Jurkat, Clone E6-1 (cell line): ENCODE measurements around the gene ARRDC4.
A peak's percentile ranks its signal among the peaks of the same experiment; 100 is the strongest.

Source experiments
- DNase-seq: peaks from one replicate; pipeline ENCODE4 v3.0.0-alpha.2; 2011; ENCODE audit warnings: low read depth, low spot score
- H3K4me3 ChIP-seq: 2 replicates; pipeline ENCODE4 v1.5.1; 2011; ENCODE audit warnings: mild to moderate bottlenecking, low read length, control low read depth, moderate library complexity

ARRDC4 gene

DNA sequence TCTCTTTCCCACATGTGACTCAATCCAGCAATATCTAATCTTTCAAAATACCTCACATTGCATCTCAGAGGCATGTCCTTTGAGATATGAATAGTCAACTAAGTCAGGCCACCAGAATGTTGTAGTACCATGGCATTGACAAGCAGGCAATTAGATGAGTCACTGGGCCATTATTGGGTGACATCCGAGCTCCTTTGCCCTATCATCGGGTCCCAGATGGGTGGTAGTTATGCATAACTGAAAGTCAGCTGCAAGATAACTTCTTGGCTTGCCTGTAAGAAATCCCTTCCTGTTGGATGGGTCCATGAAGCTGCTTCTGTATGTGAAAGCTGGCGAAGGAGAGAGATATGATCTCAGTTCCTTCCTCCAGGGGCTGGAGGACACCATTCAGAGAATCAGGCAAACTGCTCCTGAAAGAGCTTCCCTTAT, 32.8 kb downstream of the ARRDC4 start:
- no peak overlapping the region for H3K4me3 ChIP-seq
- DNase-seq, result no peak

DNA sequence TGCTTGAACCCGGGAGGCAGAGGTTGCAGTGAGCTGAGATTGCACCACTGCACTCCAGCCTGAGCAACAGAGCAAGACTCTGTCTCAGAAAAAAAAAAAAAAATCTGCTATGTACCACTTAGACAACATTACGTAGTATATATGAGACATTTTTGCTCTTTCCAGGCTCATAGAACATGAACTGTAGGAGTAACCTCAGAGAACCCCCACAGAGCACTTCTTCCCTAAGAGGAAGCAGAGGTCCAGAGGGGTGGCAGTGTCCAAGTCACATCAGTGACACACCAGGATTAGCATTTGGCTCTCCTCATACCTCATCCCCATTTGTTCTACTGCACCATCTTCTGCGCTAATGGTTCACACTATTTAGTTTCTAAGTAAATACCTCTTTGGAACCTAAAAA, 33.7 kb downstream of the ARRDC4 start:
- DNase-seq, result no peak
- no peak overlapping the region for H3K4me3 ChIP-seq

DNA sequence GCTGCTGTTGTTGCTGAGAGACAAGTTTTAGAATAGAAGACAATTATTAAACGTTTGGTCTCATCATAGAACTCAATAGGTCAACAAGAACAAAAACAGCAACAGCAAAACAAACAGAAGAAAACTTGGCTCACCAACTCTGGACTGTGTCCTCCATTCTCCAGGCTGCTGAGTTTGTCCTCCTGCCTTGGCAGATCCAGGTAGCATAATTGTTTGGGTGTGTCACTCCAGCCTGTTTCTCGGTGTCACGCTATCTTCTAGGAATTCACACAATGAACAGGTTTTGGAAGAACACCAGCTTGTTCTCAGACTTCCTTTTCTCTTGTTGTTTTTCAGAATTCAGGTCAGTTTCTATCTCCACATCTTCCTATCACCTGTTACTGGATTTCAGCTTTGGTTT, 34.7 kb downstream of the ARRDC4 start:
- no peak for DNase-seq
- H3K4me3 ChIP-seq, result no peak overlapping the region

DNA sequence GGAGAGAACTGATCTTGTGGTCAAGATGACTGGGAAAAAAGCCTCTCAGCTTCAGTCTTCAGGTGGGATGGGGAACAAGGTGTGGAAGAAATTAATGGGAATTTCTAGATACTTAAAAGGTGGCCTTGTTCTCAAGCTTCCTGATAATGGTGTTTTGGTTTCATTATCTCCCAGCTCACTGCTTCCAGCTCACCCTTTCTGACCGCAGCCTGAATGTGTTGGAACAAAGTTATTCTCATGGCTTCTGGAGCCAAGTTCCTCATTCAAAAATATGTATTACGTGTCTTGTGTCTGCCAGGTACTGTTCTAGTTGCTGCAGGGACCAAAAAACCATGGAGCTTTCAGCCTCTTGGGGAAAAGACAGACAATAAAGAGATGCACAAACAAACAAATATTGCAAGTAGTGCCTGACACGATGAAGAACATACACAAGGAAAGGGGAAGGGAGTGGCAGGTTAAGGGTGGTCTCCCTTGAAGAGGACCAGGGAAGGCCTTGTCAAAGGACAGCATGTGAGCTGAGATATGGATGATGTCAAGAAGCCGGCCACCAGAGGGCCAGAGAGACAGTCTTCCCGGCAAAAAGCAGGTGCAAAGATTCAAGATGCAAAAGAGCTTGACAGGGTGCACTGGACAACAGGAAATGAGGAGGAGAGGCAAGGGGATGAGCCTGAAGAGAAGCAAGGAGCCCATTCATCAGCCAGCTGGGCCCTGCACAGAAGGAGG, 35.5 kb downstream of the ARRDC4 start:
- H3K4me3 ChIP-seq, result no peak overlapping the region
- peak; percentile 17 for DNase-seq

DNA sequence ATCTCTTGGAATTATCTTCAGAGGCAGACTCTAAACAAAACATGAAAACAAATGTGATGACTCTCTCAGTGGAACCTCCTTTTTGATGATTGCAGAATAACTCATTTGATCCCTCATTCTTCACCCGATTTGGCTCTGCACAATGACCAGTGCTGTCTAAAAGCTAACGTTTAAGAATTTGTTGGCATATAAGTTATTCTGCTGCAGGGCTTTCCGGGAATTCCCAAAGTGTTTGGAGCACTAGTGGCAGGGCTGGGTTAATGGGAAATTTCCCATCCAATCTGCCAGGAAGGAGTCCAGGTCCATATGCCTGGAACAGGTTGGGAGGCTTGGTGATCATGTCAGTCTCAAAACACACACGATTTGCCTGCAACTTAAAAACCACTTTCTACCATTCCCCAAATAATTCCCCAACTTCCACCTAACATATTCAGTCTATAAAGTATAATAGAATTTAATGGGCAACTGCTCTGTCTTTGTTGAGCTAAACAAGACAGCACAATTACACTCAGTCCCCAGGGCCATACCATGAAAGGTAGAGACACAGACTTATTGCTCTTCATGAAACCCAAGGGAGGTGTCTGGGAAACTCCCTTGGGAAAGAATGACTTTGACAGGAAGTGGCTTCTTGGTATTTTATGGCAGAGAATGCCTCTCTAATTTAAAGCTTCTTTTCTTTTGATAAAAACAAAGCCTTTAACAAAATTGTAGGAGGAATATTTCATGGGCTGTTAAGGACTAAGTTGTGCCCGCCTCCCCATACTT, 38.0 kb downstream of the ARRDC4 start:
- no peak overlapping the region for H3K4me3 ChIP-seq
- DNase-seq, result no peak

DNA sequence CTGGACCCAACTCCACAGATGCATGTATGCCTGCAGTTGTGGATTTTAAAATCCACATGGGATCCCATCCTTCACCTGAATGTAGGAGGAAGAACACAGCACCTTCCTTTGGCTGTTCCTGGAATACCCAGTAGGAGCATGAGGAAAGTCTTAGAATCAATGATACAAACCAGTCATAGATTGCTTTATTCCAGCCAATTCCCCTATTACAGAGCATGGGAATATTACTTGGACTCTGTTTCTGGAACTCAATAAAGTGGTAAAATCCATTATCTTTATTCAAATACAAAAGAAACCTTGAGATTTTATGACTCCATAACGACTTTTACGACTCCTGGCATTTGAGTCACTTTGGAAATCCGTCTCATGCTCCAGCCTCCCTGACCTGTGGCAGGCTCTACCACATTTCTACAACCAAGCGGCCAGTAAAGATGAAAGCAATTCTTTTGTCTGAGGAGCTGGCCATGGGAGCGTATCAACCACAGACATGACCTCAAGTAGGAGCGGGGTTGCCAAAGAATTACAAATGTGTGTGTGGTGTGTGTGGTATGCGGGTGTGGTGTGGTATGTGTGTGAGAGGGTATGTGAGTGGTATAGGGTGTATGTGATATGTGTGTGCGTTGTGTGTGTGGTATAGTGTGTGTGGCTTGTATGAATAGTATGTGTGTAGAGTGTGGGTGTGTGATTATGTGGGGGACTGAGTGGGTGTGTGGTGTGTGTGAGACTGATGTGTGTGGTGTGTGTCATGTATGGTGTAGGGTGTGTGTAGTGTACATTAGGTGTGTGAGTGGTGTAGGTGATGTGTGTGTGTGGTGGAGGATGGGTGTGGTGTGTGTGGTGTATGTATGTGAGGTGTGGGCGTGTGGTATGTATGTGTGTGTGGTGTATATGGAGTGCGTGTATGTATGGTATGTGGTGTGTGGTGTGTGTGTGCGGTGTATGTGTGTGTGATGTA, 40.0 kb downstream of the ARRDC4 start:
- no peak for DNase-seq
- H3K4me3 ChIP-seq, result no peak overlapping the region

DNA sequence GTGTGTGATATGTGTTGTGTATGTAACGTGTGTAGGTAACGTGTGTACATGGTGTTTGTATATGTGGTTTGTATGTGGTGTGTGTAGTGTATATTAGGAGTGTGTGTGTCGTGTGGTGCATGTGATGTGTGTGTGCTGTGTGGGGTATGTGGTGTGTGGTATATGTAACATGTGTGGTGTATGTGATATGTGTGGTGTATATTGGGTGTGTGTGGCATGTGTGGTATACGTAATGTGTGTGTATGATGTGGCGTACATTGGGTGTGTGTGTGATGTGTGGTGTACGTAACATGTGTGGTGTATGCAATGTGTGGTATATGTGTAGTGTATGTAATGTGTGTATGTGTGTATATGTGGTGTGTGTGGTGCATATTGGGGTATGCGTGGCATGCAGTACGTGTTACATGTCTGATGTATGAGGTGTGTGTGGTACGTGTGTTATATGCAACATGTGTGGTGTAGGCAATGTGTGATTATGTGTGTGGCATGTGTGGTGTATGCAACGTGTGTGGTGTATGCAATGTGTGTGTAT, 41.2 kb downstream of the ARRDC4 start:
- no peak overlapping the region for H3K4me3 ChIP-seq

DNA sequence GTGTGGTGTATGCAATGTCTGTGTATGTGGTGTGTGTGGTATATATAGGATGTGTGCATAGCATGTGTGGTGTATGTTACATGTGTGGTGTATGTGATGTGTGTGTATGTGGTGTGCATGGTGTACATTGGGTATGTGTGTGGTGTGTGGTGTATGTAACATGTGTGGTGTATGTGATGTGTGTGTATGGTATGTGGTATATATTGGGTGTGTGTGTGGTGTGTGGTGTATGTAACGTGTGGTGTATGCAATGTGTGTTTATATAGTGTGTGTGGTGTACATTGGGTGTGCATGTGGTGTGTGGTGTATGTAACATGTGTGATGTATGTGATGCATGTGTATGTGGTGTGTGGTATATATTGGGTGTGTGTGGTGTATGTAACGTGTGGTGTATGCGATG, 41.9 kb downstream of the ARRDC4 start:
- no peak overlapping the region for H3K4me3 ChIP-seq

More for the DNA sequence above, 41.2 kb downstream of the ARRDC4 start:
- DNase-seq, result no peak

DNA sequence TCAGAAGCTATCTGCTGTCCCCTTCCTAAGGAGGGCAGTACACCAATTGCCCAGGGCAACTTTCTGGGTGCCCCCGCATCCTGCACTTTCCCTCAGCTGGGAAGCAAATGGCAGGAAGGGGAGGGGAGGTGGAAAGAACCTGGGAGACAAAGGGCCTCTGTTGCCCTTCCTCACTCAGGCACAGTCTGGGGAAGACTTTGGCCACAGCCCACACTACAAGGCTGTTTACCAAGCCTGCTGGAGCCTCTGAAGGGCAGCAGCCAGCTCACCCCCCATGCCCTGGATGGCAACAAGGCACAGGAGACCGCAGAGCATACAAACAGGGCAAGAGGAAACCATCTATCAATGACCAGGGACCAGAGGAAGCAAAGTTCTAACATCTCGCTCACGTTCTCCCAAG, 42.4 kb downstream of the ARRDC4 start:
- H3K4me3 ChIP-seq, result no peak overlapping the region
- DNase-seq, result no peak

More for the DNA sequence above, 41.9 kb downstream of the ARRDC4 start:
- DNase-seq, result no peak

DNA sequence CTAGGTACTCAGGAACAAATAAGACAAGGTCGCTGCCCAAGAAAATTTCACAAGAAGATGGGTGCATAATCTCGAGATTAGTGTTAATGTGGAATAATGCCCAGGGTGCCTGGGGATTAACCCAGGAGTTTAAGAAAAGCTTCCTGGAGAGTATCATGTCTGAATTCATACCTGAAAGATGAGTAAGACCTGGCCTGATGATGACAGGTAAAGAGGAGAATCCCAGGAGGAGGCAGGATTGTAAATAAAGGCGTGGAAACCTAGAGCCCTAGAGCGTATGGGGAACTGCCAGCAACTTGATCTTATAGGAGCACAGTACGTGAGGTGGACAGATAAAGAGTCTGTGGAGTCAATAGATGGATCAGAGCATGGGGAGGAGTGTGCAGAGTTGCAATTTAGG, 43.0 kb downstream of the ARRDC4 start:
- DNase-seq, result no peak
- no peak overlapping the region for H3K4me3 ChIP-seq

DNA sequence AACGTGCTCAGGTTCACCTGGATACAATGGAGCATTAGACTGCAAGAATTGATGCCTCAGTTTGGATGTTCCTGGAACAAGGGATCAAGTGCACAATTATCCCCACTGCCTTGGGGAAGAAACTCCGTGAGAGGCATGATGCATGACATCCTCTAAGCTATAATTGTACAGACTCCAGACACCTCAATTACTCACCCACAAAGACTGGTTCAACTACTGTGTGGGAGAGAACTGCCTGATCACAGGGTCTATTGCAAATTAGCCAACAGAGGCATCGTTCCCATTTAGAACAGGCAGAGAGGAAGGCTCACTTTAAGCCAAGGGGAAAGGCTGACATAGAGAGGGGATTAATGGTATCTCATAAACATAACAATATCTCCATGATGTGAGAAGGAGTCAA, 43.5 kb downstream of the ARRDC4 start:
- DNase-seq, result no peak
- no peak overlapping the region for H3K4me3 ChIP-seq

DNA sequence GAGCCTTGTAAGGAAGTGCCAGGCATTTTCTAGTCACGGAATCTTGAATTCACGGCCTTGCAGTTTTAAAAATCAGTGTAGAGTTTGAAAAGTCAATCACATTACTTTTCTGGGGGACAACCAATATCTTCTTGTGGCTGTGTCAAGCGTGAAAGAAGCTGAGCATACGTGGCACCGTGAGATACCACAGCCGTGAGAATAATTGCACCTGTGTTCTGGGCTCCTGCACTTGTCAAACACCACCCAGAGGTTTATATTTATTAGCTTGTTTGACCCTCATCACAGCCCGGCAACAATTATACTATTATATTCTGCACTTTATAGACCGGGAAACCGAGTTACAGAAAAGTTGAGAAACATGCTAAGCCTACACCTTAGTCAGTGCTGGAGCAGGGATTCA, 45.2 kb downstream of the ARRDC4 start:
- no peak overlapping the region for H3K4me3 ChIP-seq
- DNase-seq, result no peak

DNA sequence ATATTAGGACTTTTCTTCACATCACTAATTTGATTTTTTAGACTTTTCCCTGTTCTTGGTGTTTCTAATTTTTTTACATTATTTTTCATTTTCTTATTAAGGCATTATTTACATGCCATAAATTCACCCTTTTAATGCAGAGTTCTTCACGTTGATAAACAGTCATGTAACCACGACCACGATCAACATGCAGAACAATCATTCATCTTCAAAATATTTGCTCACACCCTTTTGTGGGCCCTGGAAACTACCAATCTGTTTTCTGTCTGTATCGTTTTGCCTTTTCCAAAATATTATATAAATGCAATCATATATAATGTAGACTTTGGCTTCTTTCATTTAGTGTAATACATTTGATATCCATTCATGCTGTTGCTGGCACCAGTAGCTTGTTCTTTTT, 48.7 kb downstream of the ARRDC4 start:
- H3K4me3 ChIP-seq, result no peak overlapping the region
- DNase-seq, result no peak

DNA sequence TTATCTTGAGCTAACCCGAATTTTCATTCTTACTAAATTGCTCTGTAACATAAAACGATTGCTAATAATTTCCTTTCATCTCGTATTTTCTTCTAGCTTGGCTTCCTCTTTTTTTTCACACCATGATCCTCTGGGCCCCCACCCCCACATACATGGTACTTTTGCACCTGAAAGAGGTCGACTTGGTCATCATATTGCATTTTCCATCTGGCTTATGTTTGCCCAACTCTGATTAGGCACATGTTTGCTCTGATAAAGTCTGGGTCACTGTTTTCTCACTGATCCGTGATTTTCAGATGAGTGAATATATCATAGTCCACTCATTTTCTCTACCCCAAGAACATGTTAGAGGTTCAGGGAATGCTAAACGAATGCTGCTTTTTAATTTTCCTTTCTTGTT, 49.5 kb downstream of the ARRDC4 start:
- no peak for DNase-seq
- H3K4me3 ChIP-seq, result no peak overlapping the region

DNA sequence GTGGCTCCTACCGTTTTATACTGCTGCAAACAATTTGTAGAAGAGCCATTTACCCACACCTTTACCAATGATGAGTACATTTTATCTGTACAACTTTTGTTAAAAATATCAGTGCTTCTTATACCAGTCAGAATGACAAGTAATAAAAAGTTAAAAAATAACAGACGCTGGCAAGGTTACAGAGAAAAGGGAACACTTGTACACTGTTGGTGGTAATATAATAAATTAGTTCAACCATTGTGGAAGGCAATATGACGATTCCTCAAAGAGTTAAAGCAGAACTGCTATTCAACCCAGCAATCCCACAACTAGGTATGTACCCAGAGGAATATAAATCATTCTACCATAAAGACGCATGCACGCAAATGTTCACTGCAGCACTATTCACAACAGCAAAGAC, 51.9 kb downstream of the ARRDC4 start:
- no peak overlapping the region for H3K4me3 ChIP-seq
- DNase-seq, result no peak

DNA sequence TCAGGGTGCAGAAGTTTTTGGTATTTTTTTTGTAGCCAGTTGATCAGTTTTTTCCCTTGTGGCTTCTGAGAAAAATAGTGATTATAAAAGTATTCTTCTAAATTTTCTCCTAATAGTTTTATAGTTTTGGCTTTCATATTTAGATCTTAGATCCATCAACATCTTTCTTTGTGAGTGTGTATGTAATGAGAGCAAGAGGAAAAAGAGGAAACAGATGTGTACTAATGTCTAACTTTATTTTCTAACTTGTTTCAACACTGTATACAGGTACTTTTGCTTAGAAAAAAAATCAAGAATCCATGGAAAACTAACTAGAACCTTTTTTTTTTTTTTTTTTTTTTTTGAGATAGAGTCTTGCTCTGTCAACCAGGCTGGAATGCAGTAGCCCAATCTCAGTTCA, 53.1 kb downstream of the ARRDC4 start:
- DNase-seq, result no peak
- H3K4me3 ChIP-seq, result no peak overlapping the region

DNA sequence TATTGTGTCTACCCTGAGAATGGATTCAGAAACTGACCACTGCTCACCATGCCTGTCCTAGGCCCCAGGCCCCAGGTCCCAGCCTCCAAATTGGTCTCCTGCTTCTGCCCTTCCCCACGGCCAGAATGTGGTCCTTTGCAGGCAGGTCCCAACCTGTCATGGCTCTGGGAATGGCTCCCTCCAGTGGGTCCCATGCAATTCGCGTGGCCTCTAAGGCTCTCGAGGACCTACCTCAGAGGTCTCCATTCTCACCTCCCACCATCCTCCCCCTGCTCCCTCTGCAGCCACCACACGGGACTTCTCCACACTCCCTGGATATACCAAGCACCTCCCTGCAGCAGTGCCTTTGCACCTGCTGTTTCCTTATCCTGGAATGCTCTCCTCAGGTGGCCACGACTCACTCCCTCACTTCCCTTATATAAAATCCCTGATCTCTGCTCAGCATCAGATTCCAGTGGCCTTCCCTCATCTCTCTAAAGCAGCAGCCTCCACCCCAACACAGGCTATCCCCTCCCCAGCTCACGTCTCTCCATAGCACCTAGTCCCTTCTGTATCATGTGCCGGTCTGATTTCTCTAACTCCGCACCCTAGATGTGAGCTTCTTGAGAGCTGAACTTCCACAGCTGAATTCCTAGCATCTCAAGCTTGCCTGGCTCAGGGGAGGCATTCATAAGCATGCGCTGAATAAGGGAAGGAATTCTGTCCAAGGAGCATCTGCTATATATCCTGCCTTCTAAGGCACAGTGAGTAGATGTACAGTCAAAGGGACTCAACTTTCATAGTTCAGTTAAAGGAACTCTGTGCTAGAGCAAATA, 56.9 kb downstream of the ARRDC4 start:
- DNase-seq, result no peak
- H3K4me3 ChIP-seq, result no peak overlapping the region

DNA sequence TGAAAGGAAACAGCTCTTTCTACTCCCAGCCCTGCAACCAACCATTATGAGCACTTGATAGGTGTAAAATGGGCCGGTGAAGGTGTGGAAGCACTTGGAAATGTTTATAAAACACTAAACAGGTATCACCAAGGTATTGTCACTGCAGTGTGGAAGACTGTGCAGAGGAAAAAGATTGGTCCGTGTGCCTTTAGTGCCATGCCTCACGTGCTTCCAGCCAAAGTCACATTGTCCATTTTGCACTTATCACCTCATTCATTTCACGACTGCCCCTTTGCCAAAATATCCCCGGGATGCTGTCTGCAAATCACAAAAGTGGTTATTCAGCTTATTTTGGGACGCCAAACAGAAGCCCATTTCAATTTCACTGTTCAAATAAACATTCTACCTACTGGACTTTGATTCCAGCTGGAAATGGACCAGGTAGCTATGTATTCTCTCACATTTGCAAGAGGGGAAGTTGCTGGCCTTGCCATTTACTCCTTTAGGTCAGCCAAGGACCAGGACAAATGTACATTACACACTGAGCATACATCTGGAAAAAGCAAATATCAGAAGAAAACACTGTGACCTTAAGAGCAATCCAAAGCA, 58.4 kb downstream of the ARRDC4 start:
- DNase-seq, result no peak
- H3K4me3 ChIP-seq, result no peak overlapping the region
